HG03064 (cell line): ENCODE results near the gene CFAP58.
"Not testable (repeated sequence)": the region's sequence is repeated elsewhere in the genome, so short reads cannot be mapped to it uniquely, and the experiment has no call there.

ENCODE experiments used
- ATAC-seq: cut with Tn5 transposase; IDR thresholded peaks from one replicate; pipeline ENCODE4 v1.9.1; 2021; ENCODE audit warnings: low read depth; ENCODE audit not compliant: unreplicated experiment

The CFAP58 gene

GRCh38 chr10:104427989-104428388 is 74.4 kb downstream of the CFAP58 start:
- ATAC-seq: no peak

DNA sequence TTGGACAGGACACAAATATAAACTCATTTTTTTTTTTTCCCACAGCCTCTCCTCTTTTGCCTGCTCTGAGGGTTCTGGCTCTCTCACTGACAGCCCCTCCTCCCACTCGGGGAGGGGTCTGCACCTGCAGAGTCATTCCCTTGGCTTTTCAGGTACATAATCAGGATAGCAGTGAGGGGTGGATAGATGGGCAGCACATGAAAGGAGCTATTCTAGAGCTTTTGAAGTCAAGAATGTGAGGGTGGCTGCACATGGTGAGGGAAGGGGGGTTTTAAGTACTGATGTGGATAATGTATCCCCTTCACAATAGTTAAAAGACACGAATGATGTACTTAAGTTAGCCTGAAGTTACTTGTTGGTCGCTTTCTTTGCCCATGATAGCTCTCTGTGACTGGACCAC is 76.2 kb downstream of the CFAP58 start:
- ATAC-seq: no peak

DNA sequence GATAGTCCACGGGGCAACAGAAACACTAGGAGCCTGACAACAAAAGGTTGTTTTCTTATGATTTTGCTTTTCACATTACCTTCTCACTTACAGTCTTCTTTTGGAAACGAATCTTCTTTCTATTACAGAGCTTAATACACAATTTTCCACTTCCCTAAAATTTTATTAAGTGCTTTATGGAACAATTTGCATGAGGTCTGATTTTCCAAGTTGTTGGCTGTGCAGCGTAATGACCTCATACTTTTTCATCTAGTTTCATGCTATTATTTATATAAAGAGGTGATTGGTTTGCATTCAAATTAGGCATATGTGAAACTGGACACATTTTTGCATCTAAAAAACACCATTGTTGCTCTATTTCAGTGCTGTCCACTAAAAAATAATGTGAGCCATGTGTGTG is 76.7 kb downstream of the CFAP58 start:
- no peak for ATAC-seq

GRCh38 chr10:104433669-104434068 is 80.0 kb downstream of the CFAP58 start:
- no peak for ATAC-seq

GRCh38 chr10:104434601-104435000 is 81.0 kb downstream of the CFAP58 start:
- ATAC-seq: no peak

DNA sequence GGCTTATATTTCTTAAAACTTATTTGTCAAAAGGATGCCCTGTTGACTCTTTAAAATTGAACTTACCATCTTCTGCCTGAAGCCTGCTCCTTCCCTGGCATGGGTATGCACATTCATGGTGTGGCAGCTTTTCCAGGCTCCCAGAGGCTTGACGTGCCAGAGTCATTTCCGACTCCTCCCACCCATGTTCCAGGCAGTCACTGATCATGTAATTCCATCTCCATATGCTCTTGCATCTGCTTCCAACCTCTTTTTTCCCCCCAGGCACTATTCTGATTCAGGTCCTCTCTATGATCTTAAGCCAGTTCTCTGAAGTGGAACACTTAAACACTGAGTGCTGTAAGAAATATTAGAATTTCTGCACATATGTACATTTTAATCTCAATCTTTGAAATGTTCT is 82.2 kb downstream of the CFAP58 start:
- ATAC-seq: no peak

DNA sequence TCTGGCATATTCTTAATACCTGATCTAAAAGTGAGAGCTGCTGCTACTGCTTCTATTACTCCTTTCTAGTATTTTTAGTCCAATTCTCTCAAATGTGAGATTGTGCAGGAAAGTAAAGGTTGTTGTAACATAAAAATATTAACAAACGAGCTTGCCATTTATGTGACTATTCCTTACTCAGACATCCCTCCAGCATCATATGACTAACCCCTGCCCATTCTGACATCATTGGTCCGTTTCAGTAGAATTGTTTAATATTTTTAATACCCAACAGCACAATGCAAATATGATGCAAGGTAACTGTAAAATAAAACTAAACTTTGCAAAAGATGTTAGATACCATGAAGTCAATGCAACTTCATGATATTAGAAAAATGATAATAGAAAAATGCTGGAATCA is 83.6 kb downstream of the CFAP58 start:
- ATAC-seq: no peak

GRCh38 chr10:104440221-104440620 is 86.6 kb downstream of the CFAP58 start:
- ATAC-seq: no peak

DNA sequence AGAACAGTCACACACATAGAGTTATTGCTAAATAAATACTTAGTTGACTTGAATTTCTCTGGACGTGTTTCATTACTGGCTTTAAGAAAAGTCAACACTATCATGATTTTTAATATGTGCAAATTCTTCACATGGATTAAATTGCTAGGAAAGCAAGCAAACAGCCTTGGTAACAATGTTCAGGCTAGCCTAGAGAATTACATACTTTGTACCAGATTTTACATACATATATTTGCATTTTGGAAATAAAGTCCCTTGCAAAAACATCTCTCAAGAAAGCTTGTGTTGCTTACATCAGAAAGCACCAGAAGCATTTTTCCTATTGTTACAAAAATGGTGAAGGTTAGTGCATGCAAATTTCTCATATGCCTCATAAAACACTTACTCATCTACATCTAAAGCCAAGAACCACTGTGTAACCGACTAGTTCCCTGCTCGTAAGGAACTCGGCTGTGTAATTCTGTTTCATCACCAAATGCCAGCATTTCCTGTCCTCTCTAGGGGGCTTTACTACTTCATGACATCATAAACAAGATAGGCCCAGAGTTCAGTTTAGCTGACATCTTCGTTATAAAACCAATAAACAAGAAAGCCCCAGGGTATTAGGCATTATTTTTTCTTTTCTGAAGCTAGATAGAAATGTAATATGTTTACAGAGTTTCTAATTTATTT is 87.8 kb downstream of the CFAP58 start:
- ATAC-seq: no peak

- no peak for ATAC-seq
Measured at GRCh38 chr10:104445359-104445758, 91.7 kb downstream of the CFAP58 start.

- ATAC-seq: no peak
Measured at GRCh38 chr10:104446151-104446550, 92.5 kb downstream of the CFAP58 start.

- ATAC-seq: no peak
Measured at GRCh38 chr10:104447331-104447730, 93.7 kb downstream of the CFAP58 start.

GRCh38 chr10:104447906-104448305 is 94.3 kb downstream of the CFAP58 start:
- no peak for ATAC-seq

DNA sequence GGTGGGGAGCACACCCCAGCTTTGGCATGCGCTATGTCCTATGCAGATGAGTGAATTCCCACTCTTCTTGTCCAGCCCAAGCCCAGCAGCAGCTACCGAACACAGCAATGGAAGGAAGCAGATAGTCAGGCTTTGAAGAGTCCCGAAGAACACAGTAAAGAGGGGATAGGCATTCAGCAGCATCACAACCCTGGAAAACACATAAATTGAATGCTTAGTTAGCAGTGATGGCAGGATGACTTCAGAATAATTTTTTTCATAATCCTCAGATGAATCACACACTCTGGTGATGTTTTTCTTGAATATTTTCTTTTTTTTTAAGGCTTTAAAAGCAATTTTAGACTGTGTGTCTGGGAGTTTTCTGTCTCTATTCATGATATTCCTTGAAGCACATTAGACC is 95.8 kb downstream of the CFAP58 start:
- no peak for ATAC-seq

- ATAC-seq: no peak
Measured at GRCh38 chr10:104450490-104450889, 96.9 kb downstream of the CFAP58 start.

GRCh38 chr10:104450954-104451353 is 97.3 kb downstream of the CFAP58 start:
- ATAC-seq: no peak

DNA sequence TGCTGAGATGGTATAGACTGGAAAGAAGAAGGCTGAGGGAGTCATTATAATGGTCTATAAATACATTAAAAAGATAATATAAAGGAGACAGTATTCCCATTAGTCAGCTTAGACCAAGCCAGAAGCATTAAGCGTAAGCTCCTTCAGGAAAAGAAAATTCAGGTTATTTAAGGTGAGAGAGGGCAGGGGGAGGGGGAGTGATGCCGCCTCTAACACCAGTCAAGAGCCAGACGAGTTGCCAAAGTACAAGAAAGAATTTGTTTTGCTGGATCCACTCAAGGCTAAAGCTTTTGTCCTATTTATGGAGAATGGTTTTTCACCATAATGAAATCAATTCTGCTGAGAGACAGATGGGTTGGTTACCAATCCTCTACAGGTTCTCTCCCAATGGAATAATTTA is 99.3 kb downstream of the CFAP58 start:
- ATAC-seq: no peak

- no peak for ATAC-seq
Measured at GRCh38 chr10:104456802-104457542, 103.3 kb downstream of the CFAP58 start.

GRCh38 chr10:104457543-104457828 is 103.9 kb downstream of the CFAP58 start:
- ATAC-seq: no peak

DNA sequence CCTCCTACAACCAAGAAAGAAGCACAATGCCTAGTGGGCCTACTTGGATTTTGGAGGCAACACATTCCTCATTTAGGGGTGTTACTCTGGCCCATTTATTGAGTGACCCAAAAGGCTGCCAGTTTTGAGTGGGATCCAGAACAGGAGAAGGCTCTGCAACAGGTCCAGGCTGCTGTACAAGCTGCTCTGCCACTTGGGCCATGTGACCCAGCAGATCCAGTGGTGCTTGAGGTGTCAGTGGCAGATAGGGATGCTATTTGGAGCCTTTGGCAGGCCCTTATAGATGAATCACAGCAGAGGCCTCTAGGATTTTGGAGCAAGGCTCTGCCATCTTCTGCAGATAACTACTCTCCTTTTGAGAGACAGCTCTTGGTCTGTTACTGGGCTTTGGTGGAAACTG is 111.9 kb downstream of the CFAP58 start:
- ATAC-seq: not testable (repeated sequence)

DNA sequence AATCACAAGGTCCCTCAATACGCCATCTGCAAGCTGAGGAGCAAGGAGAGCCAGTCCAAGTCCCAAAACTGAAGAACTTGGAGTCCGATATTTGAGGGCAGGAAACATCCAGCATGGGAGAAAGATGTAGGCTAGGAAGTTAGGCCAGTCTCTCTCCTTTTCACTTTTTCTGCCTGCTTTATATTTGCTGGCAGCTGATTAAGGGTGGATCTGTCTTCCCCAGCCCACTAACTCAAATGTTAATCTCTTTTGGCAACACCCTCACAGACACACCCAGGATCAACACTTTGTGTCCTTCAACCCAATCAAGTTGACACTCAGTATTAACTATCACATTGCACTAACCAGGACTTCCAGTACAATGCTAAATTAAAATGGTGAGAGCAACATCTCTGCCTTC is 115.2 kb downstream of the CFAP58 start:
- ATAC-seq: not testable (repeated sequence)

DNA sequence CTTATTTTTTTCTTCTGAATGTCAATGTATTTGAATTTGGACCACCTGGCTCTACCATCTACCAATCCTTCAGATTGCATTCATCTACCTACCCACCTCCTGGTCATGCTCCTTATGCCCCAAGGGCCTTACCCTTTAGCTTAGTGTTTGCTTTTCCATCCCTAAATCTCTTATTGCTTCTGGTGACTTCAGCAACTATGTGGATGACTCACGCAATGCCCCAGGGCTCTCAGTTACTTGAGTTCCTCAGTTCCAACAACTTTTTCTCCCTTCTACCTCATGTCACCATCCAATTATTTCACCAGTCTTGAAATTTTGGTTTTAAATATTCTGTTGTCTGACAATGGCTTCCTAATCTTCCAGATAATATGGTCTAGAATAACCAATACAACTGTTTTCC is 118.9 kb downstream of the CFAP58 start:
- ATAC-seq: no peak
